Fibroblast of lung (primary cell): ENCODE results near the gene TMEM60. TPM values are rescaled to one million over a fixed set of nuclear protein-coding genes. Genes with fewer than 3 reads are reported as not detected.

ENCODE experiments used
- DNase-seq, 2 donors: peaks; one replicate each; pipeline versions ENCODE4 v3.0.0 to v3.0.0-alpha.2; 2010; ENCODE audit warnings: low read depth in 2 of 2
- H2AFZ ChIP-seq: 2 replicates; pipeline ENCODE4 v1.5.1; 2012; ENCODE audit warnings: low read length, control low read depth, inconsistent platforms
- H3K27ac ChIP-seq: 2 replicates; pipeline ENCODE4 v1.5.1; 2011; ENCODE audit warnings: low read length, control low read depth; ENCODE audit not compliant: insufficient read depth
- H3K27me3 ChIP-seq: 2 replicates; pipeline ENCODE4 v1.5.1; 2011; ENCODE audit warnings: mild to moderate bottlenecking, low read length; ENCODE audit not compliant: control insufficient read depth, insufficient read depth
- H3K36me3 ChIP-seq: 2 replicates; pipeline ENCODE4 v1.5.1; 2011; ENCODE audit warnings: low read length; ENCODE audit not compliant: control insufficient read depth, insufficient read depth
- H3K4me1 ChIP-seq: 2 replicates; pipeline ENCODE4 v1.5.1; 2011; ENCODE audit warnings: low read length; ENCODE audit not compliant: control insufficient read depth, insufficient read depth; ENCODE audit errors: extremely low read depth
- H3K4me2 ChIP-seq: 2 replicates; pipeline ENCODE4 v1.5.1; 2011; ENCODE audit warnings: low read length, control low read depth; ENCODE audit not compliant: insufficient read depth; ENCODE audit errors: extremely low read depth
- H3K4me3 ChIP-seq, 4 experiments: fragments of 200-600 bp in 1 of 4; sonication (generic) in 1 of 4; replicated peaks in 1 of 4; 2 replicates each; pipeline ENCODE4 v1.5.1; 2011 to 2016; ENCODE audit warnings: low read length in 4 of 4, low read depth in 3 of 4, mild to moderate bottlenecking in 3 of 4, control low read depth in 2 of 4, inconsistent platforms in 1 of 4, mixed read lengths in 1 of 4; ENCODE audit not compliant: insufficient read depth in 1 of 4; ENCODE audit errors: control extremely low read depth in 1 of 4
- H3K79me2 ChIP-seq: 2 replicates; pipeline ENCODE4 v1.5.1; 2012; ENCODE audit warnings: mild to moderate bottlenecking, low read length, inconsistent platforms; ENCODE audit not compliant: control insufficient read depth, insufficient read depth
- H3K9ac ChIP-seq: 2 replicates; pipeline ENCODE4 v1.5.1; 2011; ENCODE audit warnings: mild to moderate bottlenecking, low read length, control low read depth; ENCODE audit not compliant: insufficient read depth
- H3K9me3 ChIP-seq: 2 replicates; pipeline ENCODE4 v1.5.1; 2012; ENCODE audit warnings: low read depth, low read length; ENCODE audit not compliant: control insufficient read depth, insufficient read depth
- H4K20me1 ChIP-seq: 2 replicates; pipeline ENCODE4 v1.5.1; 2011; ENCODE audit warnings: low read length; ENCODE audit not compliant: control insufficient read depth, insufficient read depth; ENCODE audit errors: extremely low read depth
- CTCF ChIP-seq, 2 donors: IDR thresholded peaks in 1 of 2; conservative IDR thresholded peaks in 1 of 2; 1 replicate in 1 of 2; 2 replicates in 1 of 2; pipeline ENCODE4 v1.5.1; 2011 to 2012; ENCODE audit warnings: low read length in 2 of 2, control low read depth in 1 of 2, inconsistent platforms in 1 of 2, low read depth in 1 of 2, mild to moderate bottlenecking in 1 of 2
- EZH2 ChIP-seq: IDR thresholded peaks from 2 replicates; pipeline ENCODE4 v1.5.1; 2012; ENCODE audit warnings: low read length, control low read depth, mild to moderate bottlenecking; ENCODE audit errors: missing control alignments
- polyA plus RNA-seq, 2 donors: library from polyadenylated mRNA; depleted of rRNA in 1 of 2; stranded (reverse) in 1 of 2; unstranded in 1 of 2; fragments of >200 nt; gene quantifications; 2 replicates each; pipeline ENCODE4 v1.2.1, GENCODE V29; 2011 to 2012; ENCODE audit warnings: missing spikeins in 1 of 2
- total RNA-seq: library from RNA; depleted of rRNA; stranded (reverse); fragments of >200 nt; gene quantifications from 2 replicates; pipeline ENCODE4 v1.2.1, GENCODE V29; 2014

Gene TMEM60
- total and polyA plus RNA-seq, 2 donors (not counting 1 experiment from before 2014, with no cell fraction given): 24.4 to 45.5 TPM

- no peak overlapping the region for H2AFZ ChIP-seq
- no peak for DNase-seq
- TF ChIP-seq CTCF (conservative IDR thresholded peaks at IDR 0.05 in 1 of 2, IDR thresholded peaks at IDR 0.05 in 1 of 2; ENCODE audit: low read depth in 1 of 2, low read length in 2 of 2) (no peak), EZH2 (no peak)
- H3K36me3 ChIP-seq: no peaks in the 10 kb centered on the region
- H3K4me1 ChIP-seq: no peaks in the 10 kb centered on the region
- no peak overlapping the region for H3K9ac ChIP-seq
- no peaks in the 10 kb centered on the region for H4K20me1 ChIP-seq
- no peaks in the 10 kb centered on the region for H3K79me2 ChIP-seq
- no peak overlapping the region for H3K4me2 ChIP-seq
- H3K27ac ChIP-seq: no peak overlapping the region
- no peaks in the 10 kb centered on the region for H3K9me3 ChIP-seq
- no peak overlapping the region for H3K4me3 ChIP-seq
- no peaks in the 10 kb centered on the region for H3K27me3 ChIP-seq
Measured at GRCh38 chr7:77747178-77747577, 51.1 kb downstream of the TMEM60 start.

DNA sequence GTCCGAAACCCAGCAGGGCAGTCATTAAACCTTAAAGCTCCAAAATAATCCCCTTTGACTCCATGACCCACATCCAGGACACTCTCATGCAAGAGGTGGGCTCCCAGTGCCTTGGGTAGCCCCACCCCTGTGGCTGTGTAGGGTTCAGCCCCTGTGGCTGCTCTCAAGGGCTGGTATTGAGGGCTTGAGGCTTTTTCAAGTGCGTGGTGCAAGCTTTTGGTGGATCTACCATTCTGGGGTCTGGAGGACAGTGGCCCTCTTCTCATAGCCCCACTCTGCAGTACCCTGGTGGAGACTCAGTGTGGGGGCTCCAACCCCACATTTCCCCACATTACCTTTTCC lies 51.4 kb downstream of the TMEM60 start:
- no peaks in the 10 kb centered on the region for H3K79me2 ChIP-seq

DNA sequence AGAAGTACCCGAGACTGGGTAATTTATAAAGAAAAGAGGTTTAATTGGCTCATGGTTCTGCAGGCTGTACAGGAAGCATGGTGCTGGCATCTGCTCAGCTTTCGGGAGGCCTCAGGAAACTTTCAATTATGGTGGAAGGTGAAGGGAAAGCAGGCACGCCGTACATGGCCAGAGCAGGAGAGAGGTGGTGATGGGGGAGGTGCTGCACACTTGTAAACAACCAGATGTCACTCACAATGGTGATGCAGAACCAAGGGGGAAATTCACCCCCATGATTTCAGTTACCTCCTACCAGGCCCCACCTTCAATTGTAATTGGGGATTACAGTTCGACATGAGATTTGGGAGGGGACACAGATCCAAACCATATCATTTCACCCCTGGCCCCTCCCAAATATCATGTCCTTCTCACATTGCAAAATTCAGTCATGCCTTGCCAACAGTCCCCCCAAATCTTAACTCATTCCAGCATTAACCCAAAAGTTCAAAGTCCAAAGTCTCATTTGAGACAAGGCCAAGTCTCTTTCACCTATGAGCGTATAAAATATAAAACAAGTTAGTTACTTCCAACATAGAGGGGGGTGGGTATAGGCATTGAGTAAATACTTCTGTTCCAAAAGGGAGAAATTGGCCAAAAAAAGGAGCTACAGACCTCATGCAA lies 51.9 kb downstream of the TMEM60 start:
- TF ChIP-seq CTCF (conservative IDR thresholded peaks at IDR 0.05 in 1 of 2, IDR thresholded peaks at IDR 0.05 in 1 of 2; ENCODE audit: low read depth in 1 of 2, low read length in 2 of 2): no peak
- no peak for TF ChIP-seq EZH2
- H3K9me3 ChIP-seq: no peaks in the 10 kb centered on the region
- no peak overlapping the region for H3K9ac ChIP-seq
- no peaks in the 10 kb centered on the region for H3K27me3 ChIP-seq
- no peaks in the 10 kb centered on the region for H4K20me1 ChIP-seq
- H3K79me2 ChIP-seq: no peaks in the 10 kb centered on the region
- H3K36me3 ChIP-seq: no peaks in the 10 kb centered on the region
- no peak overlapping the region for H2AFZ ChIP-seq
- no peaks in the 10 kb centered on the region for H3K4me1 ChIP-seq
- DNase-seq: no peak
- no peak overlapping the region for H3K27ac ChIP-seq
- no peak overlapping the region for H3K4me3 ChIP-seq
- no peak overlapping the region for H3K4me2 ChIP-seq

More for the DNA sequence above, 51.4 kb downstream of the TMEM60 start:
- no peak overlapping the region for H3K9ac ChIP-seq
- H3K27ac ChIP-seq: no peak overlapping the region
- no peak for DNase-seq
- no peak for TF ChIP-seq CTCF (conservative IDR thresholded peaks at IDR 0.05 in 1 of 2, IDR thresholded peaks at IDR 0.05 in 1 of 2; ENCODE audit: low read depth in 1 of 2, low read length in 2 of 2)
- TF ChIP-seq EZH2: no peak
- H3K4me1 ChIP-seq: no peaks in the 10 kb centered on the region
- no peaks in the 10 kb centered on the region for H3K36me3 ChIP-seq
- H4K20me1 ChIP-seq: no peaks in the 10 kb centered on the region
- no peak overlapping the region for H2AFZ ChIP-seq
- no peak overlapping the region for H3K4me2 ChIP-seq
- no peaks in the 10 kb centered on the region for H3K27me3 ChIP-seq
- no peaks in the 10 kb centered on the region for H3K9me3 ChIP-seq
- no peak overlapping the region for H3K4me3 ChIP-seq
